Endometrial microvascular endothelial cells (primary cell): ENCODE results near the gene SIRPD. TPM values are rescaled to one million over a fixed set of nuclear protein-coding genes. Genes with fewer than 3 reads are reported as not detected.
"Not testable (repeated sequence)": the region's sequence is repeated elsewhere in the genome, so short reads cannot be mapped to it uniquely, and the experiment has no call there.

ENCODE experiments used
- in situ Hi-C: cut with HindIII; loops from 2 replicates; pipeline ENCODE4 v1.10.0; 2017; ENCODE audit warnings: low sequenced_read_pairs, low pct_unique_long_range_greater_than_20kb; ENCODE audit errors: inconsistent ontology term
- total RNA-seq: library from RNA; depleted of rRNA; stranded (reverse); fragments of >200 nt; gene quantifications from one replicate; pipeline ENCODE4 v1.2.3, GENCODE V29; 2015; ENCODE audit errors: inconsistent ontology term

SIRPD gene
- not detected for total RNA-seq

DNA sequence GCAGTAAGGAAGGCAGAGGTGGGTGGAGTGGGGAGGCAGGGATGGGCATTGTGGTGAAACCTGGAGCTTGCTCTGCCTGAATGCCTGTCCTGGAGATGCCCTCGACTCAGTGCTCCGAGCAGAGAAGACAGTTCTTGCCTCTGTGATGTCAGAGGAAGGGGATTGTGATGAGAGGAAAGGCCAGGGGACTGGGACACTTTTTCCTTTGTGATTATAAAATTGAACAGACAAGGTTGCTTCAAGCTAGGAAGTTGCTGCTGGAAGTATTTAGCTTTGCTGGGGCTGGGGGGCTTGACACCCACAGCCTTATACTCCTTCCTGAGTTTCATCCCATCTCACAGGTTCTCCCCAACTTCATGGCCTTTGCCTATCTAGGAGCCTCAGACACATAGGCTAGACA lies at the start of gene SIRPD:
SIRPD (minus strand) TSS at position 101 of the 400 bp plus-strand sequence; CDS start at position 49, 52 bp downstream.
- in situ Hi-C loops: no loop called here

DNA sequence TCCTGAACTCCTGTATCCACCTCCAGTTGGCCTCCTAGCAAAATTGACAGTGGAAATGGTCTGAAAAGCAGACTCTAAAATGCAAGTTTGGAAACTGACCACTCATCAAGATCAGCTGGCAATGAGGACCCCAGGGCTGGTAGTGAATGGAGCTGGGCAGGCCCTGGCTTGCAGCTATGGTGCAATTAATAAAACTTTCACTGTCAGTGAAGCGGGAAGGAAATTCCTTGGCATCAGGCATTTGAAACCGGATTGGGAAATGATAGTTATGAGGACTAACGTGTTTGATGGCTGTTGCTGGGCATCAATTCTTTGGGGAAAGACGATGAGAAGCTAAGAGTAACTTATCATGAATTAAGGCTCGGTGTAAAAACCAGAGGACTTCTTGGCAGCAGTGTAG lies 43.2 kb upstream of the SIRPD start:
- in situ Hi-C loops: no loop called here

DNA sequence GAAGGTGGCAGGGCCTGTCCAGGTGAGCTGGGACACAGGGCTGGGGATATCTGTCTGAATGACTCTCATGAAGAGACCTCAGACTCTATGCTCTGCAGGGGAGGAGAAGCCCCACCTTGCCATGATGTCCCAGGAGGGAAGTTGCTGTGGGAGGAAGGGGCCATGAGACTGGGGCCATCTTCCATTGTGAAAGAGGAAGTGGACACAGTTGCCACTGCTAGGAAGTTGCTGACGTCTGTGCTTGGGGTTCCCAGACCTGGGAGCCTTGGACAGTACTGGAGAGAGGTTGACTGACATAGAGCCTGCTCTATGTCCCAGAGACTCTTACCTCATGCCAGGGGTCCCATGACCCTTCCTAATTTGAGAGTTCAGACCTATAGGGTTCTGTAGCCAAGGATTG lies 37.8 kb upstream of the SIRPD start:
- in situ Hi-C loops: no loop called here

DNA sequence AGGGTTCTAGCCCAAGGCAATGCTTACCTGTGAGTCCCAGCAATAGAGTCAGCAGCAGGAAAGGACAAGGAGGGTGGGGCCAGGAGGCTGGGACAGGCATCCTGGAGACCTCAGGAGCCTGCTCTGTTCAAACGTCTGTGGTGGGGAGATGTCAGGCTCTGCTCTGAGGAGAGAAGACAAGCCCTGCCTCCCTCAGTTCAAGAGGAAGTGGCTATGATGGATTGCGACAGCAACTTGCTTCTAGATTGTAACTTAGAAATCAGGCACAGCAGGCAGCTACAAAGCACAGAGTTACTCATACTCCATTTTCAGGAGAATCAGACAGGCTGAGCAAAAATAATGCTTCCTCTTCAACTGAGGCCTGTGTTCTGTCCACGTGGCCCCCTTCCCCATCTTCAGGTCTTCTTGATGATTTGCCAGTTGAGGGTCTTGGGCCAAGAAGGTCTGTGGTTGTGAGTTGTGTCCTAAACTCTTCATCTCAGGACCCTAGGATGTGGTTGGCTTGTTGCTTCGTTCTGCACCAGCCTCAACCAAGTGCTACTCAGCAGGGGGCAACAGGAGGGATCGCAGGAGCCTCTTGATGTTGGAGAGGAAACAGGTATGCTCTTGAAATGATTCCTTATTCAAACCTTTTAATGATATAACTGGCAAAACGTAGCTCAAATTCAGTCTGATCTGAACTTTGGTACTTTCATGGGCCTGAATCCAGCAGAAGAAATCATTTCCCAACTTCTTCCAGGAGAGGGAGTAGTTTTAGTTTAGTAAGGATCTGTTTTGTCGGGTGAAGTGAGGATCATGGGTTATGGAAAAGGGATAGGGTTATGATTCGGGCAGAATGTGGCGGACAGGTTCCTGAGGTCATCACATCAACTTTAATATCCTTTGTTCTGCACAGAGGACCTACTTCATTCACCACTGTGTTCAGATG lies 31.3 kb upstream of the SIRPD start:
- in situ Hi-C loops: no loop called here

DNA sequence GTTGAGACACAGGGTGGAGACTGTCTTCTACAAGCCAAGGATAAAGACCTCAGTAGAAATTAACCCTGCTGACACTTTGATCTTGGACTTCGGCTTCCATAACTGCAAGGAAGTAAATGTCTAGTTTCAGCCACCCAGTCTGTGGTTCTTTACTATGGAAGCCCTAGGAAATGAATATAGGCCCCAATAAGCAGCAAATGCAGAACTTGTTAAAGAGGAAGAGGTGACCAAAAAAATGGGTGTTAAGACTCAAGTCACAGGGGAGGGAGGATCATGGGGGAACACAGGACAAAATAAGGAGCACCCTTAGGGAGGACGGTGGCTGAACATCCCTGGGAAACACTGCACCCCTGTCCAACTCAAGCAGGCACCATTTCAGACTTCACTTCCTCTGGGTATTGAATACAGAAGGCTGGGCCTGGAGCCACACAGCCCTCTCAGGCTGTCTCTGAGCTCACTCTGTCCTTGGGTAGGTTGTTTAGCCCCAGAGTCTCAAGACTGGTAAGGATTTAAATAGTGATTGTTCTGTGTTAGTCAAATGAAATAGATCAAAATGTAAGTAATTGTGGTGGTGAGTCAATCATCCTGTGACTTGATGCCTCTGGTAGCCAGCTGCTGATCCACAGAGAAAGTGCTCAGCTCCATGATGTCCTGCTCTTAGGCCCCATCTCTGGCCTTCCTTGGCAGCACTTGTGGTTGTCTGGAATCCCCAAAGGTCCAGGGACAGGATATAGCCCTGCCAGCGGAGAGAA lies 30.5 kb upstream of the SIRPD start:
- in situ Hi-C loops: no loop called here

DNA sequence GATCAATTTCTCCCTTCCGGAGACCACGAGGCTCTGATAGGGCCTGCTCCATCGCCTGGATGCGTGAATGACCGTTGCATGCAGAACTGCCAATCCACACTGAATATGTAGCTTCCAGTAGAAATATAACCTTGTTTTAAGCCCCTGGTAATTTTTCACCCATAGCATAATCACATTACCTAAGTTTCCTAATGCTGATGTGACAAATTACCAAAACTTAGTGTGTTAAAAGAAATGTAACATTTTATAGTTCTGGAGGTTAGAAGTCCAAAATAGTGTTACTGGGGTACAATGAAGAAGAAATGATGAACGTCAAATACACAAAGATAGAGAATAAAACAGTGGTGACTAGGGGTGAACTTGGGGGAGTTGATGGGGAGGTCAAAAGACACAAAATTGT lies 22.0 kb upstream of the SIRPD start:
- in situ Hi-C loops: no loop called here

DNA sequence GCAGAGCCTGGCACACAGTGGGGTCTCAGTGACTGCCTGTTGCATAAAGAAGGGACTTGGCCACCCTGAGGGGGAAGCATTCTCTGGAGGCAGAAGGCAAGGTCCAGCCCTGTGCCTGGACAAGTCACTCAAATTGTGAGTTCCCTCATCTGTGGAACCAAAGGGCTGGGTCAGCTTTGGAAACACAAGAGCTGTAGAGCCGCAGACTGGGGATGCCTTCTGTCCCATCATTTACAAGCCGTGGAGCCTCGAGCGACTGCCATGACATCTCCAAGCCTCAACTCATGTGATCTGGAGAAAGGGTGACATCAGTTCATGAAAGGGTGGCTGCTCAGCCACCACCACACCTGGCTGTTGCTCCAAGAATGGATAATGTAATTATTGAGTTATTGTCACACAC lies 20.4 kb upstream of the SIRPD start:
- in situ Hi-C loops: no loop called here

DNA sequence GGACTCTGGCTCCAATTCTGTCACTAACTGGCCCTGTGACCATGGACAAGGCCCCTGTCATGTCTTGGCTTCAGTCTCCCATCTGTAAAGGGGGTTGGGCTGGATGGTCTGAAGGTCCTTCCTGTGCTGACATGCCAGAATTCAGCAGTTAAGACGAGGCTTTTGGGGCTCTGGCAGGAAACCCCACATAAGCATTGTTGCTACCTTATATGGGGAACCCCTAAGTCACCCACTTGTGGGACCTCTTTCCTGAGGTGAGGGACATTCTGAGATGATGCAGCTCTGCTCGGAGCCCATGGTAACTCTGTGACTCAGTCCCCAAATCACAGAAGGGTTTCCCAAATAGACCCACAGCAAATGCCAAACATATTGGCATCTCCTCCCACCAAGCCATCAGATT lies 19.8 kb upstream of the SIRPD start:
- in situ Hi-C loops: not testable (repeated sequence)

DNA sequence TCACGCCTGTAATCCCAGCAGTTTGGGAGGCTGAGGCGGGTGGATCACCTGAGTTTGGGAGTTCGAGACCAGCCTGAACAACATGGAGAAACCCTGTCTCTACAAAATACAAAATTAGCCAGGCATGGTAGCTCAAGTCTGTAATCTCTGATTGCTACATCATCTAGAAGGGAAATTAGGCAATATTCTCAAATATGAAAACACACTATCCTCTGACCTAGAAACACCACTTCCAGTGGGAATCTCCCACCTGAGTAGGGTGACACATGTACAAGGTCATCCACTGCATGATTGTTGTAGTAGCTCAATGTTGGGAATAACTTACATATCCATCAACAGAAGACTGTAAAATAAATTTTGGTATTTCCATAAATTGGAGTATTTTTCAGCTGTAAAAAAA lies 19.1 kb upstream of the SIRPD start:
- in situ Hi-C loops: no loop called here

DNA sequence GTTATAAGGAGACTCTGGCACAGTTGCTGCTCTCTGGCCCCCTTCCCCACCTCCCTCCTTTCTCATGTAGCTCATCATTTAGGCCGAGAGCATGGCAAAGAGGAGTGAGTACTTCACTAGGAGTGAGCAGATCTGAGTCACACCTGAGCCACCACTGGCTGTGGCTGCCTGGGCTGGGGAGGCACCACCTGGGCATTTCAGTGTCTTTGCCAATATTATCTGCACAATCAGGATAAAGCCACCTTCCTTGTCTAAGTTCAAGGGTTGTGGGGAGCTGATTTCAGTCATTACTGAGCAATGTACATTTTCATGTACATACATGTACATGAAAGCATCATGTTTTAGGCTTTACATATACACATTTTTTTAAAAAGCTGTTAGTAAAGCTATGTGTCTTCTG lies 18.5 kb upstream of the SIRPD start:
- in situ Hi-C loops: not testable (repeated sequence)

DNA sequence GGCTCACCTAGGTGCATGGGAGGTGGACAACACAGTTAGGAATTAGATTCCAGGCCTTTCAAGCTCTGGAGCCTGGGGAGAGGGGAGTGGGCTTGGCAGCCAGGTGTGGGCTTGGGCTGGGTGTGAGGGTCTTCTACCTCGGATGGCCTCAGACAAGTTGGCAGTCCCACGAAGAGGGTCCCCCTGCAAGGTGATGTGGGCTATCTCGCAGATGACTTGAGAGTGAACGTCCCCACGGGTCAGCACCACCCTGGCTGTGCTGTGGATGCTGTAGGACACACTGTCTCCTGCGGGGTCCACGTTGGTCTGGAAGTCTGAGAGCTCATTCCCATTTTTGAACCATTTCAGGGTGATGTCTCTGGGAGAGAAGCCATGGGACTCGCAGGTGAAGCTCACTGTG lies 14.1 kb upstream of the SIRPD start:
- in situ Hi-C loops: not testable (repeated sequence)

DNA sequence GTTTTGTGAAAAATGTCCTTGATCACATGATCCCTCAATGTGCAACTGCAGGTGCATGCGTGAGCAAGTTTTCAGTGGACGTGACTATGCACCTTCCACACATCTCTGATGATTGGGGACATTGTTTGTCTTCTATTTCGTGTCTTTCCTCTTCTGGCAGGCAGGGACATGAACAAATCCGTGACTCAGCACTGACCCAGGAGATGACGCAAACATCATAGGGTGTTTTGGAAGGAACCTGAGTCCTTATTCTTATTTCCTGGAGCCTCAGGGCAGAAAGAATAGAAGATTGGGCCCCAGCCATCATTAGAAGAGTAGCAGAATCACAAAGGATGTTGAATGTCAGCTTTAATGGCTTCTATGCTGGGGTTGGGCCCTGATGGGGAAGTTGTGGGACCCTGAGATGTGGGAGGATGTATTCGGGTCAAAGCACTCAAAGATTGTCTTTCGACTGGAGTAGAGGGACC lies 11.9 kb upstream of the SIRPD start:
- in situ Hi-C loops: no loop called here

DNA sequence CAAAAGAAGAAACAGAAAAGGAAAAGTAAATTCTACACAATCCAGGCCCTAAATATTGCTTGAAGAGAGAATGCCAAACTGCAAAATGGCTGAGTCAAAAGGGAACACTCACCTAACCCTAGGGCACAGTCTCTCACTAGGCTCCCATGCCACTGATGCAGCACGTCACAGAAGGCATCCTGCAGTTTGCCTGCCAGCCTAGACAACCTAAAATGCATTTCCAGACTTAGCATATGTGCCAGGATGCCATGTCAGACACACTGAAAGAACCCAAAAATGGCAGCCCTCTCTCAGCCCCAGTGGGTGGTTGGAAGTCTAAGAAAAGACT lies 10.6 kb upstream of the SIRPD start:
- in situ Hi-C loops: no loop called here

DNA sequence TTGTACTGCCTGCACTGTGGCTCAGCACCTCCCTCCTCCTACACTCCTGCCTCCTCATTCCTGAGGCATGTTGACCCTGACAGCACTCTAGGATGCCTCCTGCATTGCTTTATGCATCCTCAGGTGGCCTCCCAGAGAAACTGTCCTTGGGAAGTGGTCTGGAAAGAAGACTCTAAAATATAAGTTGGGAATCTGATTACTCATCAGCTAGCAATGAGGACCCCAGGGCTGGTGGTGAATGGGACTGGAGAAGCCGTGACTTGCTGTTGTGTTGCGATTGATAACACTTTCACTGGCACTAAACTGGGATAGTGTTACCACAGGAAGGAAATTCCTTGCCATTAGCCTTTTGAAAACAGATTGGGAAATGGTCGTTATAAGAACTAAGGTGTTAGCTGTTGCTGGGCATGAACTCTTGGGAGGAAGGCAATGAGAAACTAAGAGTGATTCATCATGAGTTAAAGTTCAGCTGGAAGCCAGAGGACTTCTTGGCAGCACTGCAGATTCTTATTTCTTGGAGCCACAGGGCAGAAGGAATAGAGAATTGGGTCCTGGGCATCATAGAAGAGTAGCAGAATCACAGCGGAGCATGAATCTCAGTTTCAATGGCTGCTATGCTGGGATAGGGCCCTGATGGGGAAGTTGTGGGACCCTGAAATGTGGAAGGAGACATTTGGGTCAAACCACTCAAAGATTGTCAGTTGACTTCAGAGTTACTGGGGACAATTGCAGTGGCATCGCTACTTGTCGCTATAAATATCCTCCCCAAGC lies 10.1 kb upstream of the SIRPD start:
- in situ Hi-C loops: no loop called here

DNA sequence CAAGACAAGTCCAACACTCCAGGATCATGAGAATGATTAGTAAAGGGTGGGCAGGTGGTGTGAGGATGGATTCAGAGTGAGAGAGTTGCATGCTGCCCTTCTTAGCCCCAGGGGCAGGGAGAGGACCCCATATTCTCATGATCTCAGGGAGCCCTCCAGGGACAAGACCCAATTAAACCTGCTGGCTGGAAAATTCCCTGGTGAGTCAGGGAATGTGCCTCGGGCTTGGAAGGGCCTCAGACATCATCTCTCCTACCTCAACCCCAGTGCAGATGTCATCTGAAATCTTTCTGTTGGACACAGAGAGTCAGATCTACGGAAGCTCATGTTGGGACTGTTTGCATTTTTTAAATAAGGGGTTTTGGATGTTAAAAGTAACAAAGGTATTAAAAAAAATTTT lies 9.2 kb upstream of the SIRPD start:
- in situ Hi-C loops: no loop called here

DNA sequence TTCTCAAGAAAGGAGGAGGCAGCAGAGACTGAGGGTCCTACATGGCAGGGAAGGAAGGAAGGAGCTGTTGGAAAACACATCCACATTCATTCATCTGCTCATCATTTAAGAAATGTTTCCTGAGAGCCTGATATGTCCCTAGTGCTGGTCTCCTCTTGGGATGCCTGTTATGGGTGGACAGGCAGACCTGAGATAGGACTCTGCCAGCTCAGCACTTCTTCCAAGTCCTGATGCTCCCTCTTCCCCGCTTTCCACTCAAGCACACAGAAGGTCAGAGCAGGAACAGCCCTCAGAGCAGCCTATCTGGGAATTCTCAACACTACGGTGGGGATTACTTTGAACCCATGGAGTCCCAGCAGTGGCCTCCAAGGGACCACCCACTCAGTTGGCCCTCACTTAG lies 8.0 kb upstream of the SIRPD start:
- in situ Hi-C loops: no loop called here

DNA sequence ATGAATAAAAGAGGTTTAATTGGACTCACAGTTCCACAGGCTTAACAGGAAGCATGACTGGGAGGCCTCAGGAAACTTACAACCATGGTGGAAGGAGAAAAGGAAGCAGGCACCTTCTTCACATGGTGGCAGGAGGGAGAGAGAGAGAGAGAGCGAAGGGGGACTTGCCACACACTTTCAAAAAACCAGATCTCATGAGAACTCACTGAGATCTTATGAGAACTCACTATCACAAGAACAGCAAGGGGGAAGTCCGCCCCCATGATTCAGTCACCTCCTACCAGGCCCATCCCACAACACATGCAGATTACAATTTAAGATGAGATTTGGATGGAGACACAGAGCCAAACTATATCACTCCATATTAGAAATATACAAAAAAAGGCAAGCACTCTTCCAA lies 6.1 kb upstream of the SIRPD start:
- in situ Hi-C loops: no loop called here

DNA sequence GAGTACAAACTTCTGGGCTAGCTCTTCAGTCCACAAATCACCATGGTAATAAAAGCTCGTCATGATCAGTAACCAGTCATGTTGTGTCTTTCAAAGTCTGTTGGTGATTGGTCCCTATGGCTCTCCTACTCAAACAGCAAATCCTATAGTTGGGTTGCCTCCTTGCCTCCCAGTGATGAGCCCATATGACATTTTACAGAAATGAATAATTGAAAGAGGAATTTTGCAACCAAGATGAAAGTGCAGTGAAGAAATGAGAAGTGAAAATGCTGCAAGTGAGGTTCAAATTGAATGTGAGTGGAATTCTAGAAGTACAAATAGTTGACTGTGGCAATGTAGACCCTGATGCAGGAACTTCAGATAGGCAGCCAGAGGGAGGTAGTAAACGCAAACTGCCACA lies 5.1 kb upstream of the SIRPD start:
- in situ Hi-C loops: no loop called here

DNA sequence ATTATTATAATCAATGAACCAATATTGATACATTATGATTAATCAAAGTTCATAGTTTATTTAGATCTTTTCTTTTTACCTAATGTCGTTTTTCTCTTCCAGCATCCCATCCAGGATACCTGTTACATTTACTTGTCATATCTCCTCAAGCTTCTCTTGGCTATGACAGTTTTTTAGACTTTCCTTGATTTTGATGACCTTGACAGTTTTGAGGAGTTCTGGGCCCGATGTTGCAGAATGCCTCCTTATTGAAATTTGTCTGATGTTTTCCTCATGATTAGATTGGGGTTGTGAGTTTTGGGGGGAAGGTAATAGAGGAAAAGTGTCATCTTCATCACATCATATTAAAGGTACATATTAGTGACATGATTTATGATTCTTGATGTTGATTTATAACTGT lies 3.8 kb upstream of the SIRPD start:
- in situ Hi-C loops: no loop called here
